Right forelimb (tissue), 1 donor: ENCODE results near the gene LGR5.
"Not testable (repeated sequence)": the region's sequence is repeated elsewhere in the genome, so short reads cannot be mapped to it uniquely, and the experiment has no call there.

Source experiments
- DNase-seq: peaks from one replicate; pipeline ENCODE4 v3.0.0-alpha.2; 2018

LGR5 gene

DNA sequence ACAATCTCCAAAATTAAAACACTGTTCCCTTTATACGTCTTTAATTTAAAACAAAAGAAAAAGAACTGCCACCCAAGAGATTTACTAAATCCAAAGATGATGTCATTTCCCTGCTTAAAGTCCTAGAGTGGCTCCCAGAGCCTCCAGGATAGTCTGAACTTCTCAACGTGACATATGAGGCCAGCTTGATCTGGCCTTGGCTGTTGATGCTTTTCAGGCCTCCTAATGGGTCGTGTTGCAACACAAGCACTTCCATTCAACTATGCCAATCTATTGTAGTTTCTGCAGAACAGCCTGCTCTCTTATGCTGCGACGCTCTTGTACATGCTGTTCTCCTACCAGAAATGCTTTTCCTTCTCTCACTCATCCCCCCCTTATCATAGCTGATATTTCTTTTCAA, 35.7 kb downstream of the LGR5 start:
- no peak for DNase-seq

DNA sequence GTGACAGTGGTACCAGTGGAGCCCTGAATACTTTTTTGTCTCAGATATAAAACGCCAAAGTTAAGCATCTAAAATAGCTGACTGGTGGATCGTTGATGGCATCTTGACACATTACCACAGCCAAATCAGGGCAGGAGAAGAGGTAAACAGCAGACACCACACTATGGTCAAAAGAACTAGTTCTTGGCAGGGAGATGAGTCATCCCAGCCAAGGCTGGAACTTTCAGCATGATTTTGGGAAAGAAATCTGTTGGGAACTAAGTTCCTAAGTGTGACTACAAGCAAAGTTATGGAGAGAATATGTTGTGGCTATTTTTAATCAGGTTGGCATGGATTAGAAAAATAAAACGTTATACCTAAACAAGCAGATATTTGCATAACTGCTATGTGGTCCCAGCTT, 36.9 kb downstream of the LGR5 start:
- no peak for DNase-seq

- no peak for DNase-seq
Observed at GRCh38 chr12:71477609-71478008, 38.0 kb downstream of the LGR5 start.

DNA sequence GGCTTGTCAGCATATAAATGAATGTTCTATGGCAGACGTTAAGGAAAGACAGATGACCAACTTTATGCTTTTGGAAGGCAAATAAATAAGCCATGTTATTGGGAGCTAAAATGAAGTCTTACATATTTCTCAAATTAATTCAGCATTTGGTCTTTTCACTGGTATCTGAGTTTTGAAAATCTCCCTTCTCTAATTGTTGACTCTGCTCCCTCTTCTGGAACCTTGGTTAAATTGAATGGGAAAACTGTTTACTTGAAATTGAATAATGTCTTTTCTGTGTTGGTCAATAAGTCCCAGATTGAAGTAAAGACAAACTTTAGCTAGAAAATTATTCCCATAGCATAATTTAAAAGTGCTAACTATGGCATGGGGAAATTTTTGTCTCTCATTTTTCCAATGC, 38.7 kb downstream of the LGR5 start:
- no peak for DNase-seq

DNA sequence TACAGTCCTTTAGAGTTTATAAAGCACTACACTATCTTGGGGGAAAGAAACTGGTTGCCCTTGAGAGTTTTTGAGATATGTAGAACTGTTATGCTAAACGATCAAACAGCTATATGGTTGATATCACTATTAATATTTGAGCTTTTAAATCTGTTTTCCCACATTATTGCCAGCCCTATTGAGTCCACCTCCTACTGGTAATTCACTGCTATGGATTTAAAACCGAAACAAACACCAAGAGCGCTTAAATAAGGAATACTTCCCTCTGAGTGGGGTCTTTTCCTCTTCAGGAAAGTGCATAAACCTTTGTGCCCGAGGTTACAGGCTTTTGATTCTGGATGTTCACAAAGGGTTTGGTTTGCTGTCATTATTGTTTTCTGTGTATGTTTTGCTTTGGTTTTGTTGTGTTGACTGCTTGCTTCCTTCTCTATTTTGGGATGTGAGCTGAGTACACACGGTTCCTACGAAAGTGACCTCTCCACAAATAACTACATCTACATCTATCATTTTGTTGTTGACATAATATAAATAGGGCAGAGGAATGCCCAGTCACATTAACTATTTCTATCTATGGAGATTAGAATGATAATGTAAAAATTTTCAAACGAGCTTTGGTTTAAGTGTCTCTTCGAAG, 44.8 kb downstream of the LGR5 start:
- DNase-seq: no peak

GRCh38 chr12:71490844-71491243, 51.2 kb downstream of the LGR5 start:
- not testable (repeated sequence) for DNase-seq

DNA sequence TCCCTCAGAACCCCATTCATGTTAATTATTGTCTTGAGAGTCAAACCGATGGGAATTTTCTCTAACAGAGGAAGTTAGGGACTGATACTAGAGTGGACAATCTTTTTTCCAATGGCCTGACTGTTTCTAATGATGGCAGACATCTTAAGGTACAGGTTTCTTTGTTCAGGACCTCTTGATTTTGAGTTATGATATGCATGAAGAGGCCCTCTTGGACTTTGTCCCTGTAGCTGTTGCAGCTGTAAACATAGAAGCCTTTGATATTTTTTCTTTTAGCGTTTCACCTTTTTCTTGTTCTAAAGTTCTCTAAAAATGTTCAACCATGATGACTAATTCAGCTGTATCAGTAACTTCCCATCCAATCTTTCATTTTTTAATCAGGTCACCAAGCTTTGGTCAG, 53.0 kb downstream of the LGR5 start:
- no peak for DNase-seq

DNA sequence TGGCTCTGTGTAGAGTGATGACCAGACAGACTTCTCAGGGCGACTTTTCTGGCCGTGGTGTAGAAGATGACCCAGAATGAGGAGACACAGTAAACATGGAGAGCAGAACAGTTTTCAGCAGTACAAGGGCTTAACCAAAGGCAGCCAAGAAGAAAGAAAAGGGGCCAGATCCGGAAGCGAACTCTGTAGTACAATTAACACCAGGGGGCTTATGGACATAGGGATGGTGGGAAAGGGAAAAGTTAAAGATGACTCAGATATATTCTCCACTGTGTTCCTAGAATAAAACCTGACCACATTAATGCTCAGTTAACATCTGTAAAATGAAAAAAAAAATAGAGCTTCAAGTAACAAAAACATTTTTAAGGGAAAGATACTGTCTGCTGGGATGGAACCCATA, 60.2 kb downstream of the LGR5 start:
- no peak for DNase-seq

- DNase-seq: no peak
Observed at GRCh38 chr12:71503579-71504391, 64.2 kb downstream of the LGR5 start.

- DNase-seq: peak; percentile 48
Observed at GRCh38 chr12:71504476-71504875, 64.9 kb downstream of the LGR5 start.

- DNase-seq: no peak
Observed at GRCh38 chr12:71509705-71510104, 70.1 kb downstream of the LGR5 start.

DNA sequence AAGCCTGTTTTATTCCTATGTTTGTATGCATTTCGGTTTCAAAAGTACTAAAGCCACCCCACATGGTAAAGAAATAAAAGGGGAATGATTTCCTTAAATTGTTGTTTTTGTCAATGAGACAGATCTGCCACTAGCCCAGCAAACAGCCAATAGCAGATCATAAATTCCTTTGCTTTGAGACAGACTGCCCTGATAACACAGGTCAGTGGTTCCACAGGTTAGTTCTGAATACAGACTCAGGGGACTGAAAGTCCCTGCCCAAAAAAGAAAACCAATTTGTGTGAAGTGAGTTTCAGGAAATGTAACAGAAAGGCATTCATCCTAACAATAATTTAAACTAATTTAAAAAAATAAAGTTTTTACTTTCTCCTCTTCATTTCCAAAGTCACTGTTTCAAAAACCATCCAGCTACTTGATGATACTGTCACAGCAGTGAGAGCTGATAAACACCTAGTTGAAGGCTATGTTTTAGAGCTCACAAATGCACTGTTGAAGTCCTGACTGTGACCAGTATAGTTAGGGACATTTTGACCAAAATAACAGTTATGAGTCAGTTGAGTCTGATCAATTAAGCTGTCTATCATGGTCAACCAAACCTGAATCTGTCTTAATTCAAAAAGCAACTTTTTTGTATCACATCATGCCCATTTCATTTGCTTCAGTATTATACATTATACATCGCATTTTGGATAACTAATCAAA, 77.7 kb downstream of the LGR5 start:
- no peak for DNase-seq

DNA sequence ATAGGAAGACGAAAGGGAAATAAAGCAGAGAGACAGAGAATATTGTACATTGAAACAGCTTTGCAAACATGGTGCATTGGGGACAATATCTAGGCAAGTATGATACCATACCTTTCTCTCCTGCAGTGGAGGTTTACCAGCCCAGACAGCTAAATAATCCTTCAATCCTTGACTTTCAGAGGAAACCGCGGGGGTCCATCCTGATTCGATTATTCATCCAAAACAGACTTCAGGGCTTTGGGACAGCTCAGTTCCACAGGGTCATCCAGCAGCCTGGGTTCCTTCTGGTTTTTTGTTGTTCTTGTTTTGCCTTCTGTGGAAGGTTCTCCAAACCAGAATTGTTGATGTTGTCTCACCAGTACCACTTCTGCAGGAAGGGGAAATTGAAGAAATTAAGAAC, 81.5 kb downstream of the LGR5 start:
- DNase-seq: no peak

- DNase-seq: no peak
Observed at GRCh38 chr12:71524626-71525025, 85.0 kb downstream of the LGR5 start.

DNA sequence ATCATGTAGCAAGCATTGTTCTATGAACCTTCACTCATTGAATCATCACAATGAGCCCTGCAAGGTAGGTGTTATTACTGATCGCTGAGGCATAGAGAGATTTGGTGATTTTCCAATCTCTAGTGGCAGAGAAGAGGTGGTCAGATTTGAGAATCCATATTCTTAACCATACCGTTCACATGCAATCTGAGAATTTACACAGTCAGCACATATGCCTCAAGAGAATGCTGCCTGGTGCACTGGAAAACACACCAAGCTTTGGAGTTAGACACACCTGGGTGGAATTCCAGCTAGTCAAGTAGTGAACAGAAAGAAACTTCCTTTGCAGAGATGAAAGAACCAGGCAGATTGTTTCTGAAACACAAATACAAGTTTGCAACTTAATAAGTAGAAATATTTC, 94.1 kb downstream of the LGR5 start:
- DNase-seq: no peak

GRCh38 chr12:71536279-71536938, 96.8 kb downstream of the LGR5 start:
- DNase-seq: no peak

GRCh38 chr12:71536939-71537622, 97.5 kb downstream of the LGR5 start:
- DNase-seq: no peak

DNA sequence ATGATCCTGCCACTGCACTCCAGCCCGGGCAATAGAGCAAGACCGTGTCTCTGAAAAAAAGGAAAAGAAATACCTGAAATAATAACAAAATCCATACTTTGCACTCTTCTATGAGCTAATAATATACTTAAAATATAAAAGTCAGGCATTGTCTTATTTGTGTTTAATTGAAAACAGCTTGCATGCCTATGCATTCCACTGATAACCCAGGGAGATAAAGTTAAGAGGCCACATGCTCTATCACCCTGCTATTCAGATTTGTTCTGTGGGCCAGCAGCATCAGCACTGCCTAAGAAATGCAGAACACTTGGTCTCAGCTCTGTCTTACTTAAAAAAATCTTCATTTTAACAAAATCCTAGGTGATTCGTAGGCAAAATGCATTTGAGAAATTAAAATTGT, 99.2 kb downstream of the LGR5 start:
- DNase-seq: no peak

DNA sequence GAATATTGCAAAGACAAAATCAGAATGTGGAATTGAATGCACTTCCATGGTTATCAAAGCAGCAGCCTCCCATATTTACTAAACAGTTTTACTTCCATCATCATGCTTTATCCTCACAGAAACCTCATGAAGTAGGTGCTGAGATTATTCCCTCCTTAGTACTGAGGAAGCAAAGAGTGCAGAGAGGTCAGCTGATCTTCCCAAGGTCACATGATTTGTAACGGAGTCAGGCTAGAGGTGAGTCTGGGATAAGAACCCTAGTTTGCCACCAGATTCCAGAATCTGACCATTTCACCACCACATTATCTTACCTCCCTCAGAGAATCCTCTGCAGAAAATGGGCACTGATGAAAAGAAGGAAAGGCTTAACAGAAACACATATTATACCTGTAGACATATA, 102.0 kb downstream of the LGR5 start:
- no peak for DNase-seq

- DNase-seq: no peak
Observed at GRCh38 chr12:71546322-71546861, 106.8 kb downstream of the LGR5 start.

DNA sequence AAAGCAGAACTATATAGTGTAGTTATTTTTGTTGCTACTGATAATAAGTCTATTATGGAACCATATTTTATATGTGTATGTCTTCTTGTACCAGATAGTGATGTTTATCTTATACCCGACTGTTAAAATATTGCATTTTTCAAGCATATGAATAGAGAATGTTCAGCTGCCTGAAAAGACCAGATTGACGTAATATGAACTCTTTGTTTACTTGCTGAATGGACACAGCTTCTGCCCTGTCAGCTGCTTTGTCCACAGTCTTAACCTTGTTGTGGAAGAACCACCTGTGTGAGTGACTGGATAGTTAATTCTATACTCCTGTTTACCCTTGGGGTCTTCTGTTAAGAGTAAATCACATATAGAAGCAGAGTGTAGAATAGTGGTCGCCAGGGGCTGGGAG, 109.3 kb downstream of the LGR5 start:
- no peak for DNase-seq

DNA sequence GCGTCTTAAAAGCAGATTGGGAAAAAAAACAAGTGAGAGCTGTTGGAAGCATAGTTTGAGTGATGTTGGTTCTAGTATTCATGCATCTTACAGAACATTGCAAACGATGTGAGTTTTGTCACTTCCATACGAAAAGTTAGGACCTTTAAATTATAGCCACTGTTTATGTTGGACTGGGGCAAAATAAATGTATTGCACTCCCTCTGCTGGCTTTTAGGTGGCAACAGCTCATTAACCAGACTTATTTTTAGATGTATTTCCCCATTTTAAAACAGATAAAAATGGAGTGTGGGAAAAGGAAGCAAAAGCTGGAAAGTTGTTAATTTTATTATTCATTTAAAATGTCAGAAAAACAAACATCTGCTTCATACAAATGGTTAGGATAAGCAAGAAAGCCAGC, 111.9 kb downstream of the LGR5 start:
- DNase-seq: no peak
